GM12875 (cell line): ENCODE results near the gene RAB43.

Experiments
- H3K4me3 ChIP-seq: one replicate; pipeline ENCODE4 v1.5.1; 2011; ENCODE audit warnings: low read depth, low read length, control low read depth
- CTCF ChIP-seq: IDR thresholded peaks from 2 replicates; pipeline ENCODE4 v1.5.1; 2011; ENCODE audit warnings: low read depth, mild to moderate bottlenecking, control low read depth, inconsistent platforms, low read length, moderate library complexity, borderline replicate concordance; ENCODE audit not compliant: insufficient read depth

Gene RAB43

GRCh38 chr3:129050556-129051295 lies 70.9 kb downstream of the RAB43 start:
- no peak for TF ChIP-seq CTCF
- H3K4me3 ChIP-seq, result no peak overlapping the region

GRCh38 chr3:129047553-129047839 lies 74.1 kb downstream of the RAB43 start:
- no peak overlapping the region for H3K4me3 ChIP-seq

GRCh38 chr3:129046732-129047552 lies 74.7 kb downstream of the RAB43 start:
- H3K4me3 ChIP-seq, result no peak overlapping the region
- TF ChIP-seq CTCF, result no peak

More at GRCh38 chr3:129047553-129047839, 74.1 kb downstream of the RAB43 start:
- TF ChIP-seq CTCF, result no peak

GRCh38 chr3:129046037-129046731 lies 75.4 kb downstream of the RAB43 start:
- no peak overlapping the region for H3K4me3 ChIP-seq
- no peak for TF ChIP-seq CTCF

GRCh38 chr3:129045675-129046036 lies 75.9 kb downstream of the RAB43 start:
- TF ChIP-seq CTCF, result no peak
- H3K4me3 ChIP-seq, result no peak overlapping the region

- H3K4me3 ChIP-seq, result no peak overlapping the region
- TF ChIP-seq CTCF, result no peak
Observed at GRCh38 chr3:129040579-129041300, 80.9 kb downstream of the RAB43 start.
